K562 (cell line): ENCODE results near the gene HSPA5. TPM values are rescaled to one million over a fixed set of nuclear protein-coding genes. Genes with fewer than 3 reads are reported as not detected.

Experiments
- ARID1B ChIP-seq: fragments of 450-650 bp; IDR thresholded peaks from 2 replicates; pipeline ENCODE4 v1.6.1; 2016; ENCODE audit warnings: antibody characterized with exemption, mild to moderate bottlenecking, inconsistent platforms
- ARID4B ChIP-seq: sonication (generic); formaldehyde crosslinking; IDR thresholded peaks from 2 replicates; pipeline ENCODE4 v1.8.0; 2022; ENCODE audit warnings: mild to moderate bottlenecking, missing genetic modification reagents
- CAMTA2 ChIP-seq: fragments of 250-450 bp; sonication (Bioruptor Pico); conservative IDR thresholded peaks from 2 replicates; pipeline ENCODE4 v1.5.1; 2022
- CC2D1A ChIP-seq: fragments of 450-650 bp; IDR thresholded peaks from 2 replicates; pipeline ENCODE4 v1.6.1; 2017; ENCODE audit warnings: mild to moderate bottlenecking
- CHD7 ChIP-seq: fragments of 200-600 bp; sonication (generic); IDR thresholded peaks from one replicate; pipeline ENCODE4 v1.6.1; 2012; ENCODE audit warnings: mild to moderate bottlenecking, low read depth, low read length, inconsistent platforms
- CXXC5 ChIP-seq: fragments of 250-450 bp; sonication (Bioruptor Pico); IDR thresholded peaks from 2 replicates; pipeline ENCODE4 v1.8.0; 2022; ENCODE audit warnings: inconsistent platforms, mild to moderate bottlenecking, moderate library complexity
- E2F1 ChIP-seq: sonication (generic); formaldehyde crosslinking; IDR thresholded peaks from 2 replicates; pipeline ENCODE4 v1.8.1; 2023; ENCODE audit warnings: mild to moderate bottlenecking, missing genetic modification reagents, moderate library complexity
- HLTF ChIP-seq: fragments of 450-650 bp; IDR thresholded peaks from 2 replicates; pipeline ENCODE4 v1.6.1; 2016
- LCOR ChIP-seq: sonication (generic); formaldehyde crosslinking; IDR thresholded peaks from 2 replicates; pipeline ENCODE4 v1.8.0; 2022; ENCODE audit warnings: mild to moderate bottlenecking, missing genetic modification reagents
- NFIC ChIP-seq: fragments of 450-650 bp; IDR thresholded peaks from 2 replicates; pipeline ENCODE4 v1.6.1; 2017; ENCODE audit warnings: mild to moderate bottlenecking, inconsistent platforms
- PPARD ChIP-seq: fragments of 250-450 bp; sonication (Bioruptor Pico); IDR thresholded peaks from 2 replicates; pipeline ENCODE4 v1.8.0; 2022; ENCODE audit warnings: inconsistent platforms, mild to moderate bottlenecking, moderate library complexity
- polyA plus RNA-seq, 8 experiments: library from polyadenylated mRNA; depleted of rRNA in 4 of 8; stranded (reverse) in 5 of 8; unstranded in 3 of 8; fragments of >200 nt; fragmentation: Nextera tagmentation in 2 of 8; fragmentation: Illumina TruSeq in 1 of 8; extraction: Ambion mirVana in 2 of 8; extraction: Trizol in 1 of 8; gene quantifications; 2 replicates each; pipeline versions ENCODE4 v1.2.1 to v1.2.3, GENCODE V29; 2011 to 2014; ENCODE audit warnings: inconsistent platforms in 1 of 8, missing spikeins in 1 of 8
- total RNA-seq, 7 experiments: library from RNA; depleted of rRNA in 6 of 7; stranded (reverse); fragments of >200 nt in 6 of 7; fragmentation: Illumina TruSeq in 2 of 7; extraction: Trizol in 2 of 7; gene quantifications; 2 replicates each; pipeline versions ENCODE4 v1.2.1 to v1.2.3, GENCODE V29; 2011 to 2021; ENCODE audit warnings: low replicate concordance in 1 of 7

The HSPA5 gene
- total and polyA plus RNA-seq, 9 of the 15 experiments (the other 6 are each of a cell fraction or from before 2014, with no cell fraction given) = 48.0 to 265 (median 113) TPM

- peak; percentile 79 for TF ChIP-seq ARID4B (CRISPR knock-in tag)
- TF ChIP-seq CAMTA2 (CRISPR knock-in tag) = no peak
- peak; percentile 45; the same call in 1 of the 2 replicates for TF ChIP-seq CC2D1A
- peak; percentile 85 for TF ChIP-seq CXXC5 (CRISPR knock-in tag)
- TF ChIP-seq NFIC = no peak
- no peak for TF ChIP-seq CHD7
- TF ChIP-seq ARID1B = peak; percentile 65
- peak; percentile 80; the same call in 1 of the 2 replicates for TF ChIP-seq HLTF
- peak; percentile 25; the same call in 1 of the 2 replicates for TF ChIP-seq E2F1 (CRISPR knock-in tag)
- no peak for TF ChIP-seq PPARD (CRISPR knock-in tag)
- TF ChIP-seq LCOR (CRISPR knock-in tag) = no peak
Measured at GRCh38 chr9:125261501-125262293, 20.6 kb upstream of the HSPA5 start, which contains the start of gene GAPVD1 (continued).
